Bronchial epithelial cell (primary cell): ENCODE data around the gene FAIM. TPM values are rescaled to one million over a fixed set of nuclear protein-coding genes. Genes with fewer than 3 reads are reported as not detected.
"Not testable (repeated sequence)": the region's sequence is repeated elsewhere in the genome, so short reads cannot be mapped to it uniquely, and the experiment has no call there.

Source experiments
- DNase-seq: peaks from one replicate; pipeline ENCODE4 v3.0.0-alpha.2; 2010; ENCODE audit warnings: low read depth
- FAIRE-seq: peaks from 2 replicates; lab custom pipeline; 2011; peaks lifted over from hg19 to GRCh38; lab: Jason Lieb, UNC
- H3K27me3 ChIP-seq: 2 replicates; pipeline ENCODE4 v1.5.1; 2011; ENCODE audit warnings: low read length; ENCODE audit not compliant: control insufficient read depth, insufficient read depth
- H3K36me3 ChIP-seq: 2 replicates; pipeline ENCODE4 v1.5.1; 2011; ENCODE audit warnings: low read length; ENCODE audit not compliant: control insufficient read depth, insufficient read depth
- H3K4me3 ChIP-seq: 2 replicates; pipeline ENCODE4 v1.5.1; 2011; ENCODE audit warnings: mild to moderate bottlenecking, low read depth, low read length, control low read depth
- total RNA-seq: library from RNA; depleted of rRNA; stranded (reverse); fragments of >200 nt; gene quantifications from 2 replicates; pipeline ENCODE4 v1.2.1, GENCODE V29; 2014
- TF ChIP-seq, protein P1 (sequence below): IDR thresholded peaks from 2 replicates; pipeline ENCODE4 v1.5.1; 2011; ENCODE audit warnings: mild to moderate bottlenecking, moderate library complexity, low read length, control low read depth, inconsistent platforms; ENCODE audit not compliant: insufficient read depth, severe bottlenecking

FAIM gene
- total RNA-seq, 1 donor from 2014 or later = 6.6 TPM

DNA sequence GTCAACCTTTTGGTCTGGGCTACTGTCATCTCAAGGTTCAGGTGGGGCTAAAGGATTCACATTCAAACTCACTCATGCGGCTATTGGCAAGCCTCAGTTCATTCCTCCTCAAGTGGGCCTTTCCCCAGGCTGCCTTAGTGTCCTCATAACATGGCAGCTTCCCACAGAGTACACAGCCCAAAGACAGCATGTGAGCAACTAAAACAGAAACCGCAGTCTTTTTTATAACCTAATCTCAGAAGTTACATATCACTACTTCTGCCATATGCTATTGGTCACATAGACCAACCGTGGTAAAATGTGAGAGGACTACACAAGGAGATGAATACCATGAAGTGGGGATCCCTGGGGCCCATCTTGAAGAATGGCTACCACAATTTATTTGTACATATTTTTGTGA is 10.0 kb upstream of the FAIM start:
- FAIRE-seq (no peak), DNase-seq (no peak)
- no peak overlapping the region for H3K4me3 ChIP-seq
- H3K36me3 ChIP-seq = no peaks in the 10 kb centered on the region
- no peaks in the 10 kb centered on the region for H3K27me3 ChIP-seq
- TF ChIP-seq, protein P1, sequence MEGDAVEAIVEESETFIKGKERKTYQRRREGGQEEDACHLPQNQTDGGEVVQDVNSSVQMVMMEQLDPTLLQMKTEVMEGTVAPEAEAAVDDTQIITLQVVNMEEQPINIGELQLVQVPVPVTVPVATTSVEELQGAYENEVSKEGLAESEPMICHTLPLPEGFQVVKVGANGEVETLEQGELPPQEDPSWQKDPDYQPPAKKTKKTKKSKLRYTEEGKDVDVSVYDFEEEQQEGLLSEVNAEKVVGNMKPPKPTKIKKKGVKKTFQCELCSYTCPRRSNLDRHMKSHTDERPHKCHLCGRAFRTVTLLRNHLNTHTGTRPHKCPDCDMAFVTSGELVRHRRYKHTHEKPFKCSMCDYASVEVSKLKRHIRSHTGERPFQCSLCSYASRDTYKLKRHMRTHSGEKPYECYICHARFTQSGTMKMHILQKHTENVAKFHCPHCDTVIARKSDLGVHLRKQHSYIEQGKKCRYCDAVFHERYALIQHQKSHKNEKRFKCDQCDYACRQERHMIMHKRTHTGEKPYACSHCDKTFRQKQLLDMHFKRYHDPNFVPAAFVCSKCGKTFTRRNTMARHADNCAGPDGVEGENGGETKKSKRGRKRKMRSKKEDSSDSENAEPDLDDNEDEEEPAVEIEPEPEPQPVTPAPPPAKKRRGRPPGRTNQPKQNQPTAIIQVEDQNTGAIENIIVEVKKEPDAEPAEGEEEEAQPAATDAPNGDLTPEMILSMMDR = no peak

DNA sequence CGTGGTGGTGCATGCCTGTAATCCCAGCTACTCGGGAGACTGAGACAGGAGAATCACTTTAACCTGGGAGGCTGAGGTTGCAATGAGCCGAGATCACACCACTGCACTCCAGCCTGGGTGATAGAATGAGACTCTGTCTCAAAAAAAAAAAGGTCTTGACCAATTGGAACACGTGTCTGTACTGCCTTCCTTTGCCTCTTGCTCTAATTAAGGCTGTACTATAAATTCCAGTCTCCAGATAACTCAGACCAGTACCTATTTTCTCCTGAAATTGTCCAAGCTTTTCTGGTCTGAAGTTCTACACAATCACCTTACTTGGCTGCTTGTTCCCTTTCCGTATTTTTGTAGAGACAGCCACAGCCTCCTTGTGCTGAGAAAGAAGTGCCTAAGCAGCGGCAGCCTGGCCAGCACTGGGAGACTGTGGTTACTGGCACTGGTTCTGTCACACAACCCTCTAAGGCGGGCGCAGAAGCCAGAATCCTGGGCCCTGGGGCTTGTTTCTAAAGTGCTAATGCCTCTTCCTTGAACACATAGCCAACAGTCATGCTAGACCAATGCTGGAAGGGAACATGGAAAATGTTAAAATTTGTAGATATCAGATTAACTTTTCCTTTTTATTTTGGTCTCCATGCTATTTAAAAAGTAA is 8.3 kb upstream of the FAIM start:
- DNase-seq = no peak
- no peaks in the 10 kb centered on the region for H3K36me3 ChIP-seq
- H3K27me3 ChIP-seq = no peaks in the 10 kb centered on the region
- FAIRE-seq = no peak
- TF ChIP-seq, protein P1 = no peak
- H3K4me3 ChIP-seq = no peak overlapping the region

DNA sequence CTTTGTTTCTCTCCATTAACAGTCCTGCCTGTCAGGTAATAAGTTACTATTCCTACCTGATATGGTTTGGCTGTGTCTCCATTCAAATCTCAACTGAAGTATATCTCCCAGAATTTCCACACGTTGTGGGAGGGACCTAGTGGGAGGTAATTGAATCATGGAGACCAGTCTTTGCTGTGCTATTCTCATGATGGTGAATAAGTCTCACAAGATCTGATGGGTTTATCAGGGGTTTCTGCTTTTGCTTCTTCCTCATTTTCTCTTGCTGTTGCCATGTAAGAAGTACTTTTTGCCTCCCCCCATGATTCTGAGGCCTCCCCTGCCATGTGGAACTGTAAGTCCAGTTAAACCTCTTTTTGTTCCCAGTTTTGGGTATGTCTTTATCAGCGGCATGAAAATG is 6.9 kb upstream of the FAIM start:
- FAIRE-seq, DNase-seq, H3K4me3 ChIP-seq, H3K27me3 ChIP-seq, H3K36me3 ChIP-seq: not testable (repeated sequence)

DNA sequence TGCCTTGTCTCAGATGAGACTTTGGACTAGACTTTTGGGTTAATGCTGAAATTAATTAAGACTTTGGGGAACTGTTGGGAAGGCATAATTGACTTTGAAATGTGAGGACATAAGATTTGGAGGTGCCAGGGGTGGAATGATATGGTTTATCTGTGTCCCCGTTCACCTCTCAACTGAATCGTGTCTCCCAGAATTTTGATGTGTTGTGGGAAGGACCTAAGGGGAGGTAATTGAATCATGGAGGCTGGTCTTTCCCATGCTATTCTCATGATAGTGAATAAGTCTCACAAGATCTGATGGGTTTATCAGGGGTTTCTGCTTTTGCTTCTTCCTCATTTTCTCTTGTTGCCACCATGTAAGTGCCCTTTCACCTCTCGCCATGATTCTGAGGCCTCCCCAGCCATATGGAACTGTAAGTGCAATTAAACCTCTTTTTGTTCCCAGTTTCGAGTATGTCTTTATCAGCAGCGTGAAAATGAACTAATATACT is 4.4 kb upstream of the FAIM start:
- H3K4me3 ChIP-seq, DNase-seq, FAIRE-seq, H3K36me3 ChIP-seq, H3K27me3 ChIP-seq: not testable (repeated sequence)

DNA sequence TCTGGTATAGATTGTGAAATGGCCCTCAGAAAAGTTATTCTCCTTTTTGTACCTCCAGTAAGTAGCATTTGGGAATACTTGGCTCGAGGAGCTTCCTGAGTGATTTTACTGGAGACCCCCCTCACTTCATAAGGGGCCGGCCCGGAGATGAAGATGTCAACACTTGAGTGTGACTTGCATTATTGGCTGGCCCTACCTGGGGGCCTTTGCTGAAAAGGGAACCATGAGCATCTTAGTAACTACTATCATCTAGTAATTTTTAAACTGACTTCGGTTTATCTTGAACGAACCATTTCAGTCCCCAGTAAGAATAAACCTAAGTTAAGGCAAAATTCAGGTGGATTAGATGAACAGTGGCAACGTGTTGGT is 1.3 kb downstream of the FAIM start:
- H3K27me3 ChIP-seq = no peaks in the 10 kb centered on the region
- DNase-seq = no peak
- H3K36me3 ChIP-seq = no peaks in the 10 kb centered on the region
- H3K4me3 ChIP-seq = no peak overlapping the region
- no peak for FAIRE-seq
- TF ChIP-seq, protein P1 = no peak

DNA sequence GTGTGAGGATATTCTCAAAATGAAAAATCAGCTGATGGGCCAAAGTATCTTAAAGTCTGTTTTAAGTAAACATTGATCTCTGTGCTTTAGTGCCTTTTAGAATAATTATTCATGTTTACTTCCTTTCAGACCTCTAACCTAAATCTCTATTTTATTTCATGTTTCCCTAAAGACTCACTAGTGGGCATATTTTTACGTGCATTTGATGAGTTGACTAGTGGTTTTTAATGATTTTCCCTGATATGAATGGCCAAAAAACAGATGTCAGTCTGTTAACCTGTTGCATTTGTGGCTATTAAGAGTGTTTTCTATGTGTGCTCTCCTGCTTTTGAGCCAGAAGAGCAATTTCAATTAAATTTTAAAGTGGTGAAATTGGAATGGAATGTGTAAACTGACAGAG is 6.9 kb downstream of the FAIM start:
- Histone ChIP-seq H3K36me3 (no peaks in the 10 kb centered on the region), H3K27me3 (no peaks in the 10 kb centered on the region), H3K4me3 (no peak overlapping the region)
- TF ChIP-seq, protein P1 = no peak
- DNase-seq (no peak), FAIRE-seq (no peak)

DNA sequence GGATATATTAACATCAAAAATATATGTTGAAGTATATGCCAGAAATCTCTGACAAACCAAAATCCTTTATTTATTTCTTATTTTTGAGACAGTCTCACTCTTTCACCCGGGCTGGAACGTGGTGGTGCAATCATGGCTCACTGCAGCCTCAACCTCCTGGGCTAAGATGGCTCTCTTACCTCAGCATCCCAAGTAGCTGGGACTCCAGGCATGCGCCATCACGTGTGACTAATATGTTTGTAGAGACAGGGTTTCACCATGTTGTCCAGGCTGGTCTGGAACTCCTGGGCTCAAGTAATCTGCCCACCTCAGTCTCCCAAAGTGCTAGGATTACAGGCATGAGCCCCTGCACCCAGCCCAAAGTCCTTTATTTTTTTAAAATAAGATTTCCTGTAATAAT is 11.9 kb downstream of the FAIM start:
- TF ChIP-seq, protein P1 = no peak
- FAIRE-seq (no peak), DNase-seq (peak; percentile 38)
- H3K4me3 ChIP-seq = no peak overlapping the region
- no peaks in the 10 kb centered on the region for H3K36me3 ChIP-seq
- no peaks in the 10 kb centered on the region for H3K27me3 ChIP-seq
